Activated naive CD8-positive, alpha-beta T cell treated with anti-CD3 and anti-CD28 coated beads for 36 hours (primary cell): ENCODE measurements around the gene RFX2. TPM values are rescaled to one million over a fixed set of nuclear protein-coding genes. Genes with fewer than 3 reads are reported as not detected.
A peak's percentile ranks its signal among the peaks of the same experiment; 100 is the strongest.

Source experiments
- DNase-seq: peaks from one replicate; pipeline ENCODE4 v3.0.0; 2021
- H3K27ac Mint-ChIP-seq: one replicate; pipeline ENCODE4 v1.8.0; 2022; ENCODE audit warnings: mild to moderate bottlenecking, moderate library complexity, mixed read lengths
- H3K27me3 Mint-ChIP-seq: one replicate; pipeline ENCODE4 v1.8.0; 2022; ENCODE audit warnings: mild to moderate bottlenecking, mixed read lengths
- H3K36me3 Mint-ChIP-seq: one replicate; pipeline ENCODE4 v1.8.0; 2021; ENCODE audit warnings: mild to moderate bottlenecking, mixed read lengths
- H3K4me1 Mint-ChIP-seq: one replicate; pipeline ENCODE4 v1.8.0; 2021; ENCODE audit warnings: mixed read lengths
- H3K4me3 Mint-ChIP-seq: one replicate; pipeline ENCODE4 v1.8.0; 2022; ENCODE audit warnings: mild to moderate bottlenecking, moderate library complexity, mixed read lengths
- H3K9me3 Mint-ChIP-seq: one replicate; pipeline ENCODE4 v1.8.0; 2022; ENCODE audit warnings: mixed read lengths
- total RNA-seq, 2 experiments: library from RNA; stranded (reverse); gene quantifications; one replicate each; pipeline ENCODE4 v1.2.3, GENCODE V29; 2021

The RFX2 gene
- total RNA-seq, 2 experiments from 2014 or later, result 9.5 to 10.3 TPM

DNA sequence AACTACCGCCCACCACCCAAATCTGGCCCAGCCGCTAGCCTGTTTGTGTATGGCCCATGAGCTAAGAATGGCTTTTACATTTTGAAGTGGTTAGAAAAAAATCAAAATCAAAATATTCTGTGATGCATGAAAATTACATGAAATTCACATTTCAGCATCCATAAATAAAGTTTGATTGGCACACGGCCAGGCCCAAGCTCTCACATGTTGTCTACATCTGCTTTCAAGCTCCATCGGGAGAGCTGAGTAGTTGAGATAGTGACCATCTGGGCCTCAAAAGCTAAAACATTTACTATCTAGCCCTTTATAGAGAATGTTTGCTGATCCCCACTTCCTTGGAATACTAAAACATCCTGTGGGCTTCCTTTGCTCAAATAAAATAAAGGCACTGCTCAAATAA, 14.5 kb downstream of the RFX2 start:
- Mint-ChIP-seq H3K36me3 (peaks cover 9% of the 10 kb centered on the region), H3K4me3 (no peak overlapping the region)

GRCh38 chr19:6092329-6093286, 17.7 kb downstream of the RFX2 start:
- DNase-seq, result no peak
- Mint-ChIP-seq H3K27ac (no peak overlapping the region), H3K27me3 (no peaks in the 10 kb centered on the region), H3K4me1 (peaks cover 6% of the 10 kb centered on the region), H3K9me3 (no peaks in the 10 kb centered on the region), H3K4me3 (no peak overlapping the region), H3K36me3 (no peaks in the 10 kb centered on the region)

More for the DNA sequence above, 14.5 kb downstream of the RFX2 start:
- no peak for DNase-seq
- Mint-ChIP-seq H3K9me3 (peaks cover 5% of the 10 kb centered on the region), H3K27ac (no peak overlapping the region), H3K27me3 (no peaks in the 10 kb centered on the region), H3K4me1 (peaks cover 8% of the 10 kb centered on the region)

DNA sequence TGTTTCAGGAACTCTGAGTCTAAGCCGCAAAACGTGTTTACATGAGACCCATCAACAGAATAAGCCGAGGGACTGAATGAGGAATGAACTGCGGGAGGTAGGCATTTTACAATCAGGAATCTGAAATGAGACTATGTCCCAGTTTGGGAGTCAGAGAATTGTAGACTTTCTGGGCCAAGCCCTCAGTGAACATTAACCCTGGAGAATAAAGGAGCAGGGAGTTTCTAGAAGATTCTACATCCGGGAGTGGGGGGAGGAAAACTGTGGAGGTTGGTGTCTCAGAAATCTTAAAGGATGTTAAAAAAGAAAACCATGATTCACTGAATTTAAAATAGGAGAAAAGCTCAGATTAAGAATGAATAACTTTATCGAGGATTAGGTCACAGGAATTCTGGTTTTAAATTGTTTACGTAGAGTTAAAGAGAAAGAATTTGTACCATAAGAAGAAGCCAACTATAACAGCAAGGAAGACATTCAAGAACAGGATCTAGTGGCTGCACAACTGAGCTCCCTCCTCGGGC, 18.5 kb downstream of the RFX2 start:
- no peaks in the 10 kb centered on the region for H3K9me3 Mint-ChIP-seq
- H3K4me3 Mint-ChIP-seq, result no peak overlapping the region
- H3K27me3 Mint-ChIP-seq, result no peaks in the 10 kb centered on the region
- H3K4me1 Mint-ChIP-seq, result peaks cover 13% of the 10 kb centered on the region
- DNase-seq, result no peak
- H3K27ac Mint-ChIP-seq, result no peak overlapping the region
- no peaks in the 10 kb centered on the region for H3K36me3 Mint-ChIP-seq

GRCh38 chr19:6090634-6091033, 19.7 kb downstream of the RFX2 start:
- Mint-ChIP-seq H3K27me3 (no peaks in the 10 kb centered on the region), H3K27ac (no peak overlapping the region), H3K9me3 (no peaks in the 10 kb centered on the region), H3K36me3 (no peaks in the 10 kb centered on the region), H3K4me1 (peaks cover 22% of the 10 kb centered on the region), H3K4me3 (no peak overlapping the region)
- DNase-seq, result no peak

- no peak for DNase-seq
- Mint-ChIP-seq H3K4me1 (peaks cover 22% of the 10 kb centered on the region), H3K36me3 (no peaks in the 10 kb centered on the region), H3K27ac (no peak overlapping the region), H3K27me3 (no peaks in the 10 kb centered on the region), H3K9me3 (peaks cover 1% of the 10 kb centered on the region), H3K4me3 (no peak overlapping the region)
Measured at GRCh38 chr19:6088602-6089049, 21.7 kb downstream of the RFX2 start.

- Mint-ChIP-seq H3K27me3 (no peaks in the 10 kb centered on the region), H3K36me3 (no peaks in the 10 kb centered on the region), H3K27ac (peak overlapping the region; percentile 53), H3K4me1 (peaks cover 22% of the 10 kb centered on the region), H3K9me3 (peaks cover 1% of the 10 kb centered on the region), H3K4me3 (peak overlapping the region; percentile 55)
- no peak for DNase-seq
Measured at GRCh38 chr19:6087074-6087571, 23.2 kb downstream of the RFX2 start.

DNA sequence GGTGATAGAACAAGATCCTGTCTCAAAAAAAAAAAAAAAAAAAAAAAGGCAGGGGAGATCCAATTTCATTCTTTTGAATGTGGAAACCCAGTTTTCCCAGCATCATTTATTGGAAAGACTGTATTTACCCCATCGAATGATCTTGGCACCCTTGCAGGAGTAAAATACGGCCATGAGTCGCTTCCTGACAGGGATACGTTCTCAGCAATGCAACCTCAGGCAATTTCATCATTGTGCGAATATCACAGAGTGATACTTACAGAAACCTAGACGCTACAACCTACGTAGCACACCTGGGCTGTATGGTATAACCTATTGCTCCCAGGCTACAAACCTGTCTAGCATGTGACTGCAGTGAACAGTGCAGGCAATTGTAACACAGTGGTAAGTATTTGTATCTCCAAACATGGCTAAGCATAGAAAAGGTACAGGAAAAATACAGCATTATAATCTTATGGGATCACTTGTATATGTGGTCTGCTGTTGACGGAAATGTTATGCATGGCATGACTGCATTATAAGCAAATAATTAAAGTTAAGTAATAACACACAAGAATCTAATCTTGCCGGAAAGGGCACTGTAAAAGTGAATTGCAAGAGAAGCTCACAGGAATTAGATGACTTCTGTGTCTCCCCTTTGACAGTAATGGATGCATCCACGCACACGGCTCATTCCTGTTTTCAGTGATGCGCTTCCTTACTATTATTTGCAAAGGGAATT, 24.1 kb downstream of the RFX2 start:
- Mint-ChIP-seq H3K4me1 (peaks cover 22% of the 10 kb centered on the region), H3K4me3 (peak overlapping the region; percentile 55)

GRCh38 chr19:6084821-6085220, 25.5 kb downstream of the RFX2 start:
- Mint-ChIP-seq H3K4me1 (peaks cover 22% of the 10 kb centered on the region), H3K9me3 (peaks cover 1% of the 10 kb centered on the region), H3K27ac (no peak overlapping the region), H3K27me3 (no peaks in the 10 kb centered on the region), H3K36me3 (no peaks in the 10 kb centered on the region), H3K4me3 (no peak overlapping the region)
- no peak for DNase-seq

More for the DNA sequence above, 24.1 kb downstream of the RFX2 start:
- Mint-ChIP-seq H3K36me3 (no peaks in the 10 kb centered on the region), H3K27ac (peak overlapping the region; percentile 53), H3K27me3 (no peaks in the 10 kb centered on the region), H3K9me3 (peaks cover 1% of the 10 kb centered on the region)
- DNase-seq, result no peak

DNA sequence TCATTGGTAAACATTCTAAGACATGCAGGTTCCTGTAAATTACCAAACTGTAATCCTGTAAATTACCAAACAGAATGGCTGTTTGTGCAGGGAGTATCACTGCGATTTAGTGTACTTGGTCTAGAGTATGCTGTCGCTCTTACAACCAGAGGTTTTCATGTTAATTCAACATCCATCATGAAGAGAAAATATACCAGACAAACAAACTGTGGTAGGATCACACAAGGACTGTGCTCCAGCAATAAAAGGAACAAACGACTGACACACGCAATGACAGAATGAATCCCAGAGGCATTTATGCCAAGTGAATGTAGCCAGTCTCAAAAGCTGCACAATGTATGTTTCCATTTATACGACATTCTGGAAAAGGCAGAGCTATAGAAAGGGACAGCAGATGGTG, 31.2 kb downstream of the RFX2 start:
- no peaks in the 10 kb centered on the region for H3K4me1 Mint-ChIP-seq
- DNase-seq, result no peak
- H3K4me3 Mint-ChIP-seq, result no peak overlapping the region
- no peaks in the 10 kb centered on the region for H3K36me3 Mint-ChIP-seq
- no peaks in the 10 kb centered on the region for H3K27me3 Mint-ChIP-seq
- no peak overlapping the region for H3K27ac Mint-ChIP-seq
- H3K9me3 Mint-ChIP-seq, result no peaks in the 10 kb centered on the region

- Mint-ChIP-seq H3K27me3 (no peaks in the 10 kb centered on the region), H3K27ac (no peak overlapping the region), H3K4me3 (no peak overlapping the region), H3K9me3 (no peaks in the 10 kb centered on the region), H3K4me1 (no peaks in the 10 kb centered on the region), H3K36me3 (no peaks in the 10 kb centered on the region)
- no peak for DNase-seq
Measured at GRCh38 chr19:6078068-6078467, 32.2 kb downstream of the RFX2 start.

DNA sequence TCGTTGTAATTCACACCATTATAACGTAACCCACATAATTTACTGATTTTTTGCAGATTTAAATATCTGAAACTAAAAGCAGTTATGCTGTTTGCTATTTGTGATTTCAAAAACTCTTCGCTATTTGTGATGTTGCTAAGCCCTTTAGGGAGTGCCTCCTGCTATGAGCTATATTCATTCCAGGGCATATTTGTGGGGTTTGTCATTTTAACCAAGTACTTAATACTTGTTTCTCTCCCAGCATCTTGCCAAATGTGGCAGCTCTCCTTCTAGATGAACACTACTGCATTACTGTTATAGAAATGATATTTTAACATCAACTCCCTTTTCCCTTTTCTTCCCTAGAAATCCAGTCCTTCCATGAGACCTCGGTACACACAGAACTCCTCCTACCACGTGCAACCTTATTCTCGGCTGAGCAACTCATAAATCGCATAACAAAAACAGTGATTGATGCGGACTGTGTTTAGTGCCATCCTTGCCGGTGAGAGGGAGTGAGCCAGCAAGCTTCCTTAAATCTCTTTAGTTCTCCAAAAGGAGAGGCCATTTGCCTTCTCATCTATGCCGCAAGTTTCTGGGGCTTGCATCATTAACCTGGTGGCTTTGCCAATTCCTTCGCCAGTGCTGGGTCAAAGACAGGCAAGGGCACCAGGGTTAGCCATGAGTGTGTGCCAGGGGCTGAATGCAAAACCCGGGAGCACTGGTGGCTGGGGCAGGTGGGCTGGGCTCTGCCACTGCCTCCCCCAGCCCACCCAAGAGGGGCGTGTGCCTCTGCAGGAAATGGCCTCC, 33.4 kb downstream of the RFX2 start:
- Mint-ChIP-seq H3K4me1 (no peaks in the 10 kb centered on the region), H3K27me3 (no peaks in the 10 kb centered on the region), H3K9me3 (no peaks in the 10 kb centered on the region), H3K36me3 (no peaks in the 10 kb centered on the region), H3K27ac (no peak overlapping the region), H3K4me3 (no peak overlapping the region)
- no peak for DNase-seq

- DNase-seq, result no peak
- Mint-ChIP-seq H3K27ac (no peak overlapping the region), H3K9me3 (no peaks in the 10 kb centered on the region), H3K36me3 (no peaks in the 10 kb centered on the region), H3K4me3 (no peak overlapping the region), H3K4me1 (no peaks in the 10 kb centered on the region), H3K27me3 (no peaks in the 10 kb centered on the region)
Measured at GRCh38 chr19:6076291-6076665, 34.0 kb downstream of the RFX2 start.

GRCh38 chr19:6074709-6075403, 35.4 kb downstream of the RFX2 start:
- Mint-ChIP-seq H3K27ac (no peak overlapping the region), H3K9me3 (no peaks in the 10 kb centered on the region), H3K4me1 (no peaks in the 10 kb centered on the region), H3K36me3 (no peaks in the 10 kb centered on the region), H3K4me3 (no peak overlapping the region), H3K27me3 (no peaks in the 10 kb centered on the region)
- DNase-seq, result no peak
